ENCODE results near the gene VARS2.

VARS2 gene

GRCh38 chr6:30879684-30880427, 34.2 kb upstream of the VARS2 start:
- Histone ChIP-seq H3K9me3 (ENCODE audit: insufficient read depth, low read depth, low read length) (no peaks in the 10 kb centered on the region), H3K27me3 (ENCODE audit: insufficient read depth, low read length) (no peaks in the 10 kb centered on the region), H3K36me3 (ENCODE audit: insufficient read depth, low read depth, low read length) (no peaks in the 10 kb centered on the region), H3K4me1 (ENCODE audit: insufficient read depth, low read length) (peaks cover 38% of the 10 kb centered on the region), H3K4me3 (ENCODE audit: low read length) (peak overlapping the region; percentile 63; the same call in 1 of the 2 replicates), H3K9ac (ENCODE audit: low read depth, low read length) (peak overlapping the region; percentile 62; the same call in 1 of the 2 replicates), H3K27ac (ENCODE audit: low read length) (peak overlapping the region; percentile 23)

GRCh38 chr6:30880698-30881252, 33.3 kb upstream of the VARS2 start:
- Histone ChIP-seq H3K27ac (ENCODE audit: low read length) (peak overlapping the region; percentile 23), H3K4me1 (ENCODE audit: insufficient read depth, low read length) (peaks cover 47% of the 10 kb centered on the region), H3K4me3 (ENCODE audit: low read length) (peak overlapping the region; percentile 63), H3K9me3 (ENCODE audit: insufficient read depth, low read depth, low read length) (no peaks in the 10 kb centered on the region), H3K27me3 (ENCODE audit: insufficient read depth, low read length) (no peaks in the 10 kb centered on the region), H3K9ac (ENCODE audit: low read depth, low read length) (peak overlapping the region; percentile 62; the same call in 1 of the 2 replicates), H3K36me3 (ENCODE audit: insufficient read depth, low read depth, low read length) (no peaks in the 10 kb centered on the region)

GRCh38 chr6:30881392-30882203, 32.4 kb upstream of the VARS2 start:
- Histone ChIP-seq H3K27ac (ENCODE audit: low read length) (peak overlapping the region; percentile 80), H3K36me3 (ENCODE audit: insufficient read depth, low read depth, low read length) (no peaks in the 10 kb centered on the region), H3K27me3 (ENCODE audit: insufficient read depth, low read length) (no peaks in the 10 kb centered on the region), H3K9ac (ENCODE audit: low read depth, low read length) (peak overlapping the region; percentile 62; the same call in 1 of the 2 replicates), H3K4me3 (ENCODE audit: low read length) (peak overlapping the region; percentile 63), H3K9me3 (ENCODE audit: insufficient read depth, low read depth, low read length) (no peaks in the 10 kb centered on the region), H3K4me1 (ENCODE audit: insufficient read depth, low read length) (peaks cover 49% of the 10 kb centered on the region)

GRCh38 chr6:30882204-30882758, 31.8 kb upstream of the VARS2 start:
- Histone ChIP-seq H3K27me3 (ENCODE audit: insufficient read depth, low read length) (no peaks in the 10 kb centered on the region), H3K36me3 (ENCODE audit: insufficient read depth, low read depth, low read length) (no peaks in the 10 kb centered on the region), H3K9ac (ENCODE audit: low read depth, low read length) (peak overlapping the region; percentile 62; the same call in 1 of the 2 replicates), H3K4me1 (ENCODE audit: insufficient read depth, low read length) (peaks cover 53% of the 10 kb centered on the region), H3K27ac (ENCODE audit: low read length) (peak overlapping the region; percentile 80), H3K9me3 (ENCODE audit: insufficient read depth, low read depth, low read length) (no peaks in the 10 kb centered on the region), H3K4me3 (ENCODE audit: low read length) (peak overlapping the region; percentile 63)

DNA sequence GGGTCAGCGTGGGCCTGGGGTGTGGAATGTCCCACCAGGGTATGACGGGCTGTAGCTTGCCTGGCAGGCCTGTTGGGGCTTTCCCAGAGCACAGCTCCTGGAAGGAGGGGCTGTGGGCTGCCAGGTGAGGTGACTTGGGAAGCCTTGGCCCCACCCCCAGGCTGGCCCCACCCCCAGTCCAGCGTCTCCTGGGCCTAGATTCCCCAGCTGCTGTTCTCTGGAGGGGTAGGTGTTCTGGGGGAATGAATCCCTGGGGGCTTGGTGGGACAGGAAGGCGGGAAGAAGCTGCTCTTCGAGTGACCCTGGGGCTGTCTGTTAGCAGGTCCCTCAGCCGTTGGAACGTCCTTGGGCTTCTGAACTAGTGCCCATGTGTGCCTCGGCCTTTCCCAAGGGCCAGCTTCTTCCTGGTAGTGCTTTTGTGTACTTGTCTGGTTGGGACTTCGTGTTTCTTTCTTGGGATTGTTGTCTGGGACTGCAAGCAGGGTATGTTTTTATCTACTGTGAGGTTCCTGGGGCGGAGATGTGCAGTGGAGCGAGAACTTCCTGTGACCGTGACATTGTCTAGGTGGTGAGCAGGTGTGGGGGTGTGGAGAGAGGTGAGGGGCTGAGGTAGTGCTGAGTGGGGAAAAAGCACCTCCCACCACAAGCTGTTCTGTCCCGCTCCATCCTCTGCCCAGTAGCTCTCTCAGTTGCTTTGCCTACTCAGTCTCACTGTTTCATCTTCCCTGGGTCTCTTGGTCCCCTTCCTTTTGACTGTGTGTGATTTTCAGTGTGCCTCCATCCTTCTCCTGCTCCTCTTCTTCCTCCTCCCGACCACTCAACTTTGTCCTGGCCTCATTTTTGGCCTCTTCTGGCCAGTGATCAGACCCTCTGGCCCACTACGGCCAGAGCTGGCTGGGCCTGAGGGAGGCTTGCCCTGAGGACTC, 31.0 kb upstream of the VARS2 start:
- Histone ChIP-seq H3K4me3 (ENCODE audit: low read length) (peak overlapping the region; percentile 63), H3K36me3 (ENCODE audit: insufficient read depth, low read depth, low read length) (0 out of 2 replicates have a peak, but pooled peaks cover under 1% of the 10 kb centered on the region), H3K4me1 (ENCODE audit: insufficient read depth, low read length) (peaks cover 48% of the 10 kb centered on the region), H3K9me3 (ENCODE audit: insufficient read depth, low read depth, low read length) (no peaks in the 10 kb centered on the region), H3K9ac (ENCODE audit: low read depth, low read length) (peak overlapping the region; percentile 85; the same call in 1 of the 2 replicates), H3K27ac (ENCODE audit: low read length) (peak overlapping the region; percentile 80), H3K27me3 (ENCODE audit: insufficient read depth, low read length) (no peaks in the 10 kb centered on the region)

- Histone ChIP-seq H3K4me3 (ENCODE audit: low read length) (peak within 1 kb of the TSS; percentile 63), H3K36me3 (ENCODE audit: insufficient read depth, low read depth, low read length) (peaks cover 9% of the 10 kb centered on the region), H3K4me1 (ENCODE audit: insufficient read depth, low read length) (peaks cover 43% of the 10 kb centered on the region), H3K27ac (ENCODE audit: low read length) (peak within 1 kb of the TSS; percentile 91), H3K27me3 (ENCODE audit: insufficient read depth, low read length) (no peaks in the 10 kb centered on the region), H3K9ac (ENCODE audit: low read depth, low read length) (peak within 1 kb of the TSS; percentile 85; the same call in 1 of the 2 replicates), H3K9me3 (ENCODE audit: insufficient read depth, low read depth, low read length) (no peaks in the 10 kb centered on the region)
Observed at GRCh38 chr6:30883685-30884520, 30.1 kb upstream of the VARS2 start, which contains the start of gene DDR1. Gene DDR1 (plus strand): TSS chr6:30884519. CDS start chr6:30888730, 4,211 bp downstream.

- H3K4me1 ChIP-seq (ENCODE audit: insufficient read depth, low read length) = peaks cover 40% of the 10 kb centered on the region
- peak overlapping the region; percentile 91 for H3K27ac ChIP-seq (ENCODE audit: low read length)
- peak overlapping the region; percentile 81; the same call in 1 of the 2 replicates for H3K9ac ChIP-seq (ENCODE audit: low read depth, low read length)
- H3K9me3 ChIP-seq (ENCODE audit: insufficient read depth, low read depth, low read length) = no peaks in the 10 kb centered on the region
- peak overlapping the region; percentile 63 for H3K4me3 ChIP-seq (ENCODE audit: low read length)
- H3K27me3 ChIP-seq (ENCODE audit: insufficient read depth, low read length) = no peaks in the 10 kb centered on the region
- H3K36me3 ChIP-seq (ENCODE audit: insufficient read depth, low read depth, low read length) = peaks cover 18% of the 10 kb centered on the region
Observed at GRCh38 chr6:30884521-30885480, 29.2 kb upstream of the VARS2 start.

- peak overlapping the region; percentile 63 for H3K4me3 ChIP-seq (ENCODE audit: low read length)
- peak overlapping the region; percentile 91 for H3K27ac ChIP-seq (ENCODE audit: low read length)
- H3K36me3 ChIP-seq (ENCODE audit: insufficient read depth, low read depth, low read length) = peaks cover 25% of the 10 kb centered on the region
- H3K4me1 ChIP-seq (ENCODE audit: insufficient read depth, low read length) = peaks cover 33% of the 10 kb centered on the region
- no peaks in the 10 kb centered on the region for H3K9me3 ChIP-seq (ENCODE audit: insufficient read depth, low read depth, low read length)
- H3K27me3 ChIP-seq (ENCODE audit: insufficient read depth, low read length) = no peaks in the 10 kb centered on the region
- H3K9ac ChIP-seq (ENCODE audit: low read depth, low read length) = peak overlapping the region; percentile 81; the same call in 1 of the 2 replicates
Observed at GRCh38 chr6:30885481-30885998, 28.5 kb upstream of the VARS2 start.

All from iPS-20b (cell line).